SK-N-SH (cell line): ENCODE results near the gene SLC1A1.

ENCODE experiments used
- FOXJ3 ChIP-seq: sonication (generic); formaldehyde crosslinking; IDR thresholded peaks from 2 replicates; pipeline ENCODE4 v1.5.1; 2020; ENCODE audit warnings: mild to moderate bottlenecking, missing genetic modification reagents
- MAX ChIP-seq: IDR thresholded peaks from 2 replicates; pipeline ENCODE4 v1.4.0; 2012; ENCODE audit warnings: low read depth
- NFIC ChIP-seq: IDR thresholded peaks from 2 replicates; pipeline ENCODE4 v1.4.0; 2012; ENCODE audit warnings: borderline replicate concordance
- POLR2AphosphoS5 ChIP-seq: IDR thresholded peaks from 2 replicates; pipeline ENCODE4 v1.6.1; 2012; ENCODE audit warnings: low read depth, low read length
- RCOR1 ChIP-seq: fragments of 150-350 bp; IDR thresholded peaks from 2 replicates; pipeline ENCODE4 v1.6.1; 2017; ENCODE audit warnings: antibody characterized with exemption, low read length
- REST ChIP-seq: IDR thresholded peaks from 2 replicates; pipeline ENCODE4 v1.6.1; 2012; ENCODE audit warnings: mild to moderate bottlenecking, low read depth, low read length, moderate library complexity
- RFX5 ChIP-seq: IDR thresholded peaks from 2 replicates; pipeline ENCODE4 v1.6.1; 2012; ENCODE audit warnings: mild to moderate bottlenecking, improper control_type of control experiment, low read length
- YY1 ChIP-seq: IDR thresholded peaks from 2 replicates; pipeline ENCODE4 v1.4.0; 2012; ENCODE audit warnings: low read depth, mild to moderate bottlenecking
- TF ChIP-seq, protein P1 (sequence below): fragments of 200-600 bp; sonication (generic); IDR thresholded peaks from 2 replicates; pipeline ENCODE4 v1.6.1; 2017; ENCODE audit warnings: antibody characterized with exemption, mild to moderate bottlenecking, moderate library complexity
- TF ChIP-seq, protein P2 (sequence below): IDR thresholded peaks from 2 replicates; pipeline ENCODE4 v1.4.0; 2012; ENCODE audit warnings: low read depth, borderline replicate concordance

- TF ChIP-seq, protein P1, sequence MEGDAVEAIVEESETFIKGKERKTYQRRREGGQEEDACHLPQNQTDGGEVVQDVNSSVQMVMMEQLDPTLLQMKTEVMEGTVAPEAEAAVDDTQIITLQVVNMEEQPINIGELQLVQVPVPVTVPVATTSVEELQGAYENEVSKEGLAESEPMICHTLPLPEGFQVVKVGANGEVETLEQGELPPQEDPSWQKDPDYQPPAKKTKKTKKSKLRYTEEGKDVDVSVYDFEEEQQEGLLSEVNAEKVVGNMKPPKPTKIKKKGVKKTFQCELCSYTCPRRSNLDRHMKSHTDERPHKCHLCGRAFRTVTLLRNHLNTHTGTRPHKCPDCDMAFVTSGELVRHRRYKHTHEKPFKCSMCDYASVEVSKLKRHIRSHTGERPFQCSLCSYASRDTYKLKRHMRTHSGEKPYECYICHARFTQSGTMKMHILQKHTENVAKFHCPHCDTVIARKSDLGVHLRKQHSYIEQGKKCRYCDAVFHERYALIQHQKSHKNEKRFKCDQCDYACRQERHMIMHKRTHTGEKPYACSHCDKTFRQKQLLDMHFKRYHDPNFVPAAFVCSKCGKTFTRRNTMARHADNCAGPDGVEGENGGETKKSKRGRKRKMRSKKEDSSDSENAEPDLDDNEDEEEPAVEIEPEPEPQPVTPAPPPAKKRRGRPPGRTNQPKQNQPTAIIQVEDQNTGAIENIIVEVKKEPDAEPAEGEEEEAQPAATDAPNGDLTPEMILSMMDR: no peak
- TF ChIP-seq, protein P2, sequence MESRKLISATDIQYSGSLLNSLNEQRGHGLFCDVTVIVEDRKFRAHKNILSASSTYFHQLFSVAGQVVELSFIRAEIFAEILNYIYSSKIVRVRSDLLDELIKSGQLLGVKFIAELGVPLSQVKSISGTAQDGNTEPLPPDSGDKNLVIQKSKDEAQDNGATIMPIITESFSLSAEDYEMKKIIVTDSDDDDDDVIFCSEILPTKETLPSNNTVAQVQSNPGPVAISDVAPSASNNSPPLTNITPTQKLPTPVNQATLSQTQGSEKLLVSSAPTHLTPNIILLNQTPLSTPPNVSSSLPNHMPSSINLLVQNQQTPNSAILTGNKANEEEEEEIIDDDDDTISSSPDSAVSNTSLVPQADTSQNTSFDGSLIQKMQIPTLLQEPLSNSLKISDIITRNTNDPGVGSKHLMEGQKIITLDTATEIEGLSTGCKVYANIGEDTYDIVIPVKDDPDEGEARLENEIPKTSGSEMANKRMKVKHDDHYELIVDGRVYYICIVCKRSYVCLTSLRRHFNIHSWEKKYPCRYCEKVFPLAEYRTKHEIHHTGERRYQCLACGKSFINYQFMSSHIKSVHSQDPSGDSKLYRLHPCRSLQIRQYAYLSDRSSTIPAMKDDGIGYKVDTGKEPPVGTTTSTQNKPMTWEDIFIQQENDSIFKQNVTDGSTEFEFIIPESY: no peak
- TF ChIP-seq RFX5 (no peak), YY1 (no peak), RCOR1 (no peak), MAX (no peak), POLR2AphosphoS5 (no peak), FOXJ3 (CRISPR knock-in tag) (no peak), REST (no peak), NFIC (no peak)
Observed at GRCh38 chr9:4584636-4585035, 94.4 kb downstream of the SLC1A1 start.
